Body of pancreas (tissue), 4 donors: Measurements from ENCODE around the gene HS6ST3.

Experiments
- CTCF ChIP-seq, 7 experiments: fragments of 450-650 bp in 4 of 7; fragments of 200-600 bp in 3 of 7; sonication (generic) in 3 of 7; IDR thresholded peaks; one replicate each; pipeline ENCODE4 v1.5.1; 2016 to 2019; ENCODE audit warnings: antibody characterized with exemption in 7 of 7
- POLR2A ChIP-seq, 3 donors: fragments of 450-650 bp; IDR thresholded peaks; one replicate each; pipeline ENCODE4 v1.6.1; 2016; ENCODE audit warnings: antibody characterized with exemption in 3 of 3, mild to moderate bottlenecking in 2 of 3

GRCh38 chr13:96671073-96671472, 581.2 kb downstream of the HS6ST3 start:
- TF ChIP-seq CTCF (IDR thresholded peaks at IDR 0.05) = no peak
- TF ChIP-seq POLR2A (IDR thresholded peaks at IDR 0.05) = no peak
